ENCODE results near the gene GTPBP8. TPM values are rescaled to one million over a fixed set of nuclear protein-coding genes. Genes with fewer than 3 reads are reported as not detected.

GTPBP8 gene
- total RNA-seq, 1 donor from 2014 or later, result 15.2 TPM

DNA sequence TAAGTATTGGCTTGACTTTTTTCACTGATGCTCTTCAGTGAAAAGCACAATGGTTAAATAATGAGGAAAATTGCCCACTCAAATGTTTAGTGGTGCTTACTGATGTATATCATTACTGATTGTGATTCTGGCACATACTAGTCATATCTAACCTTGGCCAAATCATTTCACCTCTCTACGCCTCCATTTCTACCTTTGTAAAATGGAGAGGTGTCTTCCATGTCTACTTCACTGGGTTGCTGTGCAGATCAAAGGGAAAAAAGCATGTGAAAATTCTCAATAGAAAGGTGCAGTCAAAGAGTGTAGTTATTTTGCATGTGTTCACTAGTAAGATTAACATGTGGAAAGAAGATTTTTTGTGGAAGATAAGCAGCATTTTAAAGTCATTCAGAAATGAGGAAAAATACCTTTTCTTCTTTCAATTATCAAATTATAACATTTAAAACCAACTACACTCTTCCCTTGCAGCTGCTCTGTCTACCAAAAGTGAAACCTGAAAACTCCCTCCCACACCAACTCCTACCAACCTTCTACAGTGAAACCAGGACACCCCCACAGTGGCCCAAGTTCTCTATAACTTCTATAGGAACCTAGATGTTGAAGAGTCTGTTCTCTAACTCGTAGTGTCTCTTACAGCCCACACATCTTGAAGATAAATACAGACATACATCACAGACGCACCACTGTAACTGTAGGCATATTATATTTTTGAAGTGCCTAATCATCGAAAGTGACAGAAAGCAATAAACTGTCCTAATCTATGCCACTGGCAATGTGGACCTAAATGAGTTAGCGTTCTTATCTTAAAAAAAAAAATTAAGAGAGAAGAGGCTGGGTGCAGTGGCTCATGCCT, 17.2 kb upstream of the GTPBP8 start:
- Mint-ChIP-seq H3K9me3 (ENCODE audit: low read depth) (no peaks in the 10 kb centered on the region), H3K4me3 (ENCODE audit: unreplicated experiment) (no peak overlapping the region), H3K4me1 (ENCODE audit: low read depth) (no peaks in the 10 kb centered on the region), H3K36me3 (ENCODE audit: low read depth) (no peaks in the 10 kb centered on the region), H3K27ac (ENCODE audit: unreplicated experiment) (no peak overlapping the region), H3K27me3 (ENCODE audit: low read depth) (peaks cover 9% of the 10 kb centered on the region)
- TF ChIP-seq, protein P1, sequence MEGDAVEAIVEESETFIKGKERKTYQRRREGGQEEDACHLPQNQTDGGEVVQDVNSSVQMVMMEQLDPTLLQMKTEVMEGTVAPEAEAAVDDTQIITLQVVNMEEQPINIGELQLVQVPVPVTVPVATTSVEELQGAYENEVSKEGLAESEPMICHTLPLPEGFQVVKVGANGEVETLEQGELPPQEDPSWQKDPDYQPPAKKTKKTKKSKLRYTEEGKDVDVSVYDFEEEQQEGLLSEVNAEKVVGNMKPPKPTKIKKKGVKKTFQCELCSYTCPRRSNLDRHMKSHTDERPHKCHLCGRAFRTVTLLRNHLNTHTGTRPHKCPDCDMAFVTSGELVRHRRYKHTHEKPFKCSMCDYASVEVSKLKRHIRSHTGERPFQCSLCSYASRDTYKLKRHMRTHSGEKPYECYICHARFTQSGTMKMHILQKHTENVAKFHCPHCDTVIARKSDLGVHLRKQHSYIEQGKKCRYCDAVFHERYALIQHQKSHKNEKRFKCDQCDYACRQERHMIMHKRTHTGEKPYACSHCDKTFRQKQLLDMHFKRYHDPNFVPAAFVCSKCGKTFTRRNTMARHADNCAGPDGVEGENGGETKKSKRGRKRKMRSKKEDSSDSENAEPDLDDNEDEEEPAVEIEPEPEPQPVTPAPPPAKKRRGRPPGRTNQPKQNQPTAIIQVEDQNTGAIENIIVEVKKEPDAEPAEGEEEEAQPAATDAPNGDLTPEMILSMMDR (IDR thresholded peaks at IDR 0.05), result no peak
- DNase-seq (ENCODE audit: low spot score), result no peak

DNA sequence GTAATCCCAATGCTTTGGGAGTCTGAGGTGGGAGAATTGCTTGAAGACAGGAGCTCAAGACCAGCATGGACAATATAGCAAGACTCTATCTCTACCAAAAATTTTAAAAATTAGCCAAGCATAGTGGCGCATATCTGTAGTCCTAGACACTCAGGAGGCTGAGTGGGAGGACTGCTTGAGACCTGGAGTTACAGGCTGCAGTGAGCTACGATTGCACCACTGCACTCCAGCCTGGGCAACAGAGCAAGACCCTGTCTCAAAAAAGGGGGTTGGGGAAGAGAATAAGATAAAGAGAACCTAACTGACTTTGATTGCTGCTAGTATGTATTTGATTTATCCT, 16.6 kb upstream of the GTPBP8 start:
- H3K4me3 Mint-ChIP-seq (ENCODE audit: unreplicated experiment), result no peak overlapping the region
- no peaks in the 10 kb centered on the region for H3K36me3 Mint-ChIP-seq (ENCODE audit: low read depth)
- TF ChIP-seq, protein P1 (IDR thresholded peaks at IDR 0.05), result no peak
- peaks cover 1% of the 10 kb centered on the region for H3K4me1 Mint-ChIP-seq (ENCODE audit: low read depth)
- DNase-seq (ENCODE audit: low spot score), result no peak
- no peak overlapping the region for H3K27ac Mint-ChIP-seq (ENCODE audit: unreplicated experiment)
- peaks cover 9% of the 10 kb centered on the region for H3K27me3 Mint-ChIP-seq (ENCODE audit: low read depth)
- no peaks in the 10 kb centered on the region for H3K9me3 Mint-ChIP-seq (ENCODE audit: low read depth)

DNA sequence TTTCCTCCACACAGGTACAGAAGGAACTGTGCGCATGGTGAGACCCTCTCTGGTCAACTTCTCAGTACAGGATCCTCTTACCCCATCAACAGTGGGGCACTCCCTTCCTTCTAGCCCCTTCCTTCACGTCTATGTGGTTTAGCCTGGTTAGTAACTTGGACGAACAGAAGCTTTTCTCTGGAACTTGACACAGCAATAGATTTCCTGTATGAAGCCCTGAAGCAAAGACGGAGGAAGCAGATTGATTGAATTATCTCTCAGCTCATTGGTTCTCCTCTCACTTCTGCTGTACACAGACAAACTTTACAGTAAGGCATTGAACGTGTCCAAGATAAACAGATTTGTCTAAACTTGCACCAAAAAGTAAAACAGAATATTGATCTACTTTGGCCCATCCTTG, 15.9 kb upstream of the GTPBP8 start, which contains the start of gene CD200R1:
CD200R1 (minus strand) TSS at position 210 of the 400 bp plus-strand sequence. CDS start 246 bp downstream, outside the sequence.
- no peak for DNase-seq (ENCODE audit: low spot score)
- no peak within 1 kb of the TSS for H3K27ac Mint-ChIP-seq (ENCODE audit: unreplicated experiment)
- H3K4me3 Mint-ChIP-seq (ENCODE audit: unreplicated experiment), result no peak within 1 kb of the TSS
- no peaks in the 10 kb centered on the region for H3K36me3 Mint-ChIP-seq (ENCODE audit: low read depth)
- peaks cover 9% of the 10 kb centered on the region for H3K27me3 Mint-ChIP-seq (ENCODE audit: low read depth)
- H3K4me1 Mint-ChIP-seq (ENCODE audit: low read depth), result peaks cover 3% of the 10 kb centered on the region
- H3K9me3 Mint-ChIP-seq (ENCODE audit: low read depth), result no peaks in the 10 kb centered on the region
- TF ChIP-seq, protein P1 (IDR thresholded peaks at IDR 0.05), result no peak

DNA sequence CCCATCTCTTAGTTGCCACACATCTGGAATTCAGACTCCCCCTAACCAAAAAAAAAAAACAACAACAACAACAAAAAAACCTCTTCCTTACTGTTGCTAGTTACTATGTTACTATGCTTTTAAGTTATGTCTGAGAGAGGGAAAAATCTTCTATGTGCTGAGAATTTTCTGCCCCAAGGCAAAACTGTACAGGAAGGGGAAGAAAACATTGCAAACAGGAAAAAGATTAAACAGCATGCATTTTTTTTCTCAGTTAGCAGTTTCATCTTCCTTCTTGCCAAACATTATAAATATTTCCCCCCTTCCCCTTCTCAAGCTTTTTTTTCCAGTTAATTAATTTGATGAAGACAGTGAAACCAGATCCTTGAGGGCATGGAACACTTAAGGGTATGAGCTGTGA, 14.8 kb upstream of the GTPBP8 start:
- DNase-seq (ENCODE audit: low spot score), result no peak
- Mint-ChIP-seq H3K4me1 (ENCODE audit: low read depth) (peaks cover 3% of the 10 kb centered on the region), H3K9me3 (ENCODE audit: low read depth) (no peaks in the 10 kb centered on the region), H3K4me3 (ENCODE audit: unreplicated experiment) (no peak overlapping the region), H3K36me3 (ENCODE audit: low read depth) (no peaks in the 10 kb centered on the region), H3K27ac (ENCODE audit: unreplicated experiment) (no peak overlapping the region), H3K27me3 (ENCODE audit: low read depth) (peaks cover 9% of the 10 kb centered on the region)
- TF ChIP-seq, protein P1 (IDR thresholded peaks at IDR 0.05), result no peak

DNA sequence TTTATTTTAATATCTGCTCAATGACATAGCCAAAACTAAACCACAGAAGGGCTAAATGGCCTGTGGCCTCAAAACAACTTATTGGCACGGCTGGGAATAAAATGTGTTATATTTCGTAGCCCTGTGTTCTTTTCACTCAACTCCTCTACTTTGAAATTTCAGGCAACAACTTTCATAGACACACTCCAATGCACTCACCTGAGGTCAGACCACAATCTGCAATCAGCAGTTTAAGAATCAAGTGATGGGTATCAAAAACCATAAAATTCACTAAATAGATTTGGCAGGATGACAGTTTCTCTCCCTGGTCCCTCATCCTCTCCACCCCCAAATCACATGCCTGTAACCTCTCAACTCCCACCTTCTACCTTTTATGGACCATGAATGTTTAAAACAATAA, 13.8 kb upstream of the GTPBP8 start:
- Mint-ChIP-seq H3K36me3 (ENCODE audit: low read depth) (no peaks in the 10 kb centered on the region), H3K27ac (ENCODE audit: unreplicated experiment) (no peak overlapping the region), H3K9me3 (ENCODE audit: low read depth) (no peaks in the 10 kb centered on the region), H3K27me3 (ENCODE audit: low read depth) (peaks cover 2% of the 10 kb centered on the region), H3K4me1 (ENCODE audit: low read depth) (peaks cover 3% of the 10 kb centered on the region), H3K4me3 (ENCODE audit: unreplicated experiment) (no peak overlapping the region)
- DNase-seq (ENCODE audit: low spot score), result no peak
- TF ChIP-seq, protein P1 (IDR thresholded peaks at IDR 0.05), result no peak

All from chondrocyte (in vitro differentiated cells).